ENCODE measurements around the gene HTR3A. TPM values are rescaled to one million over a fixed set of nuclear protein-coding genes. Genes with fewer than 3 reads are reported as not detected.

The HTR3A gene
- total and polyA plus RNA-seq, 2 experiments from 2014 or later = 5.8 to 8.1 TPM

DNA sequence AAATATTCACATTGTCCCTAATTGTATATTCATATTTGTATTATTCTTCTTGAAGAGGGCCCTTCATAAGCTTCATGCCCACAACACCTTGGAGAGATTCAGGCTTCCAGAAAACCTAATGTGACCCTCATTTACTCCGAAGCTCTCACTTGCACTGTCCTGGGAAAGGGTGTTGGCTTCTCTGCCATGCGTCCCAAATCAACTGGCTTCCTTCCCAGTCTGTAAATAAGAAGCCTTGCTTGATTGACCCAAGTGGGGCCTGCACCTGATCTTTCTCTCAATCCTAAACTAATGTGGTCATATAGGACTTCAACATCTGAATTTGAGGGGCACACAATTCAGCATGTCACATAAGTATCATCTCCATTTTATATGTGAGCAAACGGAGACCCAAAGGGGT, 44.1 kb downstream of the HTR3A start:
- no peaks in the 10 kb centered on the region for H4K20me1 ChIP-seq (replicated peaks; ENCODE audit: insufficient read depth)
- TF ChIP-seq, protein P1, sequence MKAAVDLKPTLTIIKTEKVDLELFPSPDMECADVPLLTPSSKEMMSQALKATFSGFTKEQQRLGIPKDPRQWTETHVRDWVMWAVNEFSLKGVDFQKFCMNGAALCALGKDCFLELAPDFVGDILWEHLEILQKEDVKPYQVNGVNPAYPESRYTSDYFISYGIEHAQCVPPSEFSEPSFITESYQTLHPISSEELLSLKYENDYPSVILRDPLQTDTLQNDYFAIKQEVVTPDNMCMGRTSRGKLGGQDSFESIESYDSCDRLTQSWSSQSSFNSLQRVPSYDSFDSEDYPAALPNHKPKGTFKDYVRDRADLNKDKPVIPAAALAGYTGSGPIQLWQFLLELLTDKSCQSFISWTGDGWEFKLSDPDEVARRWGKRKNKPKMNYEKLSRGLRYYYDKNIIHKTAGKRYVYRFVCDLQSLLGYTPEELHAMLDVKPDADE (IDR thresholded peaks at IDR 0.05) = no peak
- TF ChIP-seq ZNF114 (CRISPR knock-in tag; IDR thresholded peaks at IDR 0.05) (no peak), NANOG (IDR thresholded peaks at IDR 0.05; ENCODE audit: borderline replicate concordance) (no peak), EZH2 (IDR thresholded peaks at IDR 0.05; ENCODE audit: low read depth, unreplicated experiment) (no peak), POLR2AphosphoS5 (IDR thresholded peaks at IDR 0.05; ENCODE audit: low read depth) (no peak)
- Mint-ChIP-seq H3K4me1 (no peaks in the 10 kb centered on the region), H3K27me3 (ENCODE audit: insufficient read depth, low read depth, poor library complexity) (no peaks in the 10 kb centered on the region), H3K4me3 (no peak overlapping the region), H3K9me3 (no peaks in the 10 kb centered on the region), H3K36me3 (ENCODE audit: low read depth) (no peaks in the 10 kb centered on the region), H3K27ac (no peak overlapping the region)
- ATAC-seq (no peak), DNase-seq (ENCODE audit: low spot score) (no peak)
- no peaks in the 10 kb centered on the region for H3K79me2 ChIP-seq (replicated peaks; ENCODE audit: insufficient read depth)
- H2AFZ ChIP-seq = no peak overlapping the region
- H3K4me3 ChIP-seq = no peak overlapping the region
- H3K27ac ChIP-seq (ENCODE audit: low read depth) = no peak overlapping the region
- no peaks in the 10 kb centered on the region for H3K36me3 ChIP-seq (ENCODE audit: insufficient read depth)
- peaks cover 3% of the 10 kb centered on the region; the same call in 1 of the 2 replicates for H3K9me2 ChIP-seq (ENCODE audit: insufficient read depth)
- H3F3A ChIP-seq (replicated peaks; ENCODE audit: low read depth) = no peaks in the 10 kb centered on the region
- H3K27me3 ChIP-seq (ENCODE audit: insufficient read depth) = no peaks in the 10 kb centered on the region
- no peak overlapping the region for H3K4me2 ChIP-seq
- H3K4me1 ChIP-seq (ENCODE audit: insufficient read depth) = no peaks in the 10 kb centered on the region

DNA sequence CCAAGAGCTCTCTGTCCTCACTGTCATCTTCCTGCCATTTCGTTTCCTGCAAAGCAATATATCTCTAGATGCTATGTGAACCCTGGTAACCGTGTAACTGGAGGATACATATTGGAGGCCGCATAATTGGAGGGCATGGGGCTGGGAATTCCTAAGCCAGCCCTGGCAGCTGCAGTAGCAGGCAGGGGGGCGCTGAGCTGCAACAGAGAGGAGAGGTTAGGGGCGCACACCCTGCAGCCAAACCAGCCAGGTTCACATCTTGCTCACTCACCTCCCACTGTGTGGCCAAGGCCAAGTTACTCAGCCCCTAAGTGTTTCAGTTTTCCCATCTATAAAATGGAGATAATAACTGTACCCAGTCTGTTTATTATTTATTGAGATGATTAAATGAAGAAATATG, 44.7 kb downstream of the HTR3A start:
- H3K27me3 ChIP-seq (ENCODE audit: insufficient read depth) = no peaks in the 10 kb centered on the region
- H3K4me2 ChIP-seq = no peak overlapping the region
- no peaks in the 10 kb centered on the region for H3K4me1 ChIP-seq (ENCODE audit: insufficient read depth)
- H3K9me2 ChIP-seq (ENCODE audit: insufficient read depth) = peaks cover 3% of the 10 kb centered on the region; the same call in 1 of the 2 replicates
- H3K4me1 Mint-ChIP-seq = no peaks in the 10 kb centered on the region
- no peak overlapping the region for H3K27ac Mint-ChIP-seq
- no peaks in the 10 kb centered on the region for H3K9me3 Mint-ChIP-seq
- no peak overlapping the region for H2AFZ ChIP-seq
- no peak overlapping the region for H3K27ac ChIP-seq (ENCODE audit: low read depth)
- H3K36me3 ChIP-seq (ENCODE audit: insufficient read depth) = no peaks in the 10 kb centered on the region
- DNase-seq (ENCODE audit: low spot score) (no peak), ATAC-seq (no peak)
- no peaks in the 10 kb centered on the region for H3K79me2 ChIP-seq (replicated peaks; ENCODE audit: insufficient read depth)
- H3K4me3 Mint-ChIP-seq = no peak overlapping the region
- no peak overlapping the region for H3K4me3 ChIP-seq
- no peaks in the 10 kb centered on the region for H3K27me3 Mint-ChIP-seq (ENCODE audit: insufficient read depth, low read depth, poor library complexity)
- H3F3A ChIP-seq (replicated peaks; ENCODE audit: low read depth) = no peaks in the 10 kb centered on the region
- H4K20me1 ChIP-seq (replicated peaks; ENCODE audit: insufficient read depth) = no peaks in the 10 kb centered on the region
- no peaks in the 10 kb centered on the region for H3K36me3 Mint-ChIP-seq (ENCODE audit: low read depth)
- TF ChIP-seq, protein P2, sequence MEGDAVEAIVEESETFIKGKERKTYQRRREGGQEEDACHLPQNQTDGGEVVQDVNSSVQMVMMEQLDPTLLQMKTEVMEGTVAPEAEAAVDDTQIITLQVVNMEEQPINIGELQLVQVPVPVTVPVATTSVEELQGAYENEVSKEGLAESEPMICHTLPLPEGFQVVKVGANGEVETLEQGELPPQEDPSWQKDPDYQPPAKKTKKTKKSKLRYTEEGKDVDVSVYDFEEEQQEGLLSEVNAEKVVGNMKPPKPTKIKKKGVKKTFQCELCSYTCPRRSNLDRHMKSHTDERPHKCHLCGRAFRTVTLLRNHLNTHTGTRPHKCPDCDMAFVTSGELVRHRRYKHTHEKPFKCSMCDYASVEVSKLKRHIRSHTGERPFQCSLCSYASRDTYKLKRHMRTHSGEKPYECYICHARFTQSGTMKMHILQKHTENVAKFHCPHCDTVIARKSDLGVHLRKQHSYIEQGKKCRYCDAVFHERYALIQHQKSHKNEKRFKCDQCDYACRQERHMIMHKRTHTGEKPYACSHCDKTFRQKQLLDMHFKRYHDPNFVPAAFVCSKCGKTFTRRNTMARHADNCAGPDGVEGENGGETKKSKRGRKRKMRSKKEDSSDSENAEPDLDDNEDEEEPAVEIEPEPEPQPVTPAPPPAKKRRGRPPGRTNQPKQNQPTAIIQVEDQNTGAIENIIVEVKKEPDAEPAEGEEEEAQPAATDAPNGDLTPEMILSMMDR (conservative IDR thresholded peaks at IDR 0.05; ENCODE audit: low read depth in 2 of 2) = no peak
- TF ChIP-seq ZNF331 (CRISPR knock-in tag; IDR thresholded peaks at IDR 0.05; ENCODE audit: low read depth) (no peak), EZH2 (IDR thresholded peaks at IDR 0.05; ENCODE audit: low read depth, unreplicated experiment) (no peak), NANOG (IDR thresholded peaks at IDR 0.05; ENCODE audit: borderline replicate concordance) (no peak), EZH2phosphoT487 (IDR thresholded peaks at IDR 0.05; ENCODE audit: unreplicated experiment) (no peak), JUNB (IDR thresholded peaks at IDR 0.05; ENCODE audit: unreplicated experiment) (no peak), ZNF114 (CRISPR knock-in tag; IDR thresholded peaks at IDR 0.05) (no peak), CREB1 (CRISPR knock-in tag; IDR thresholded peaks at IDR 0.05; ENCODE audit: low read depth) (no peak), STAT1 (IDR thresholded peaks at IDR 0.05; ENCODE audit: unreplicated experiment) (no peak)
- TF ChIP-seq, protein P1 (IDR thresholded peaks at IDR 0.05) = no peak
- TF ChIP-seq, protein P3, sequence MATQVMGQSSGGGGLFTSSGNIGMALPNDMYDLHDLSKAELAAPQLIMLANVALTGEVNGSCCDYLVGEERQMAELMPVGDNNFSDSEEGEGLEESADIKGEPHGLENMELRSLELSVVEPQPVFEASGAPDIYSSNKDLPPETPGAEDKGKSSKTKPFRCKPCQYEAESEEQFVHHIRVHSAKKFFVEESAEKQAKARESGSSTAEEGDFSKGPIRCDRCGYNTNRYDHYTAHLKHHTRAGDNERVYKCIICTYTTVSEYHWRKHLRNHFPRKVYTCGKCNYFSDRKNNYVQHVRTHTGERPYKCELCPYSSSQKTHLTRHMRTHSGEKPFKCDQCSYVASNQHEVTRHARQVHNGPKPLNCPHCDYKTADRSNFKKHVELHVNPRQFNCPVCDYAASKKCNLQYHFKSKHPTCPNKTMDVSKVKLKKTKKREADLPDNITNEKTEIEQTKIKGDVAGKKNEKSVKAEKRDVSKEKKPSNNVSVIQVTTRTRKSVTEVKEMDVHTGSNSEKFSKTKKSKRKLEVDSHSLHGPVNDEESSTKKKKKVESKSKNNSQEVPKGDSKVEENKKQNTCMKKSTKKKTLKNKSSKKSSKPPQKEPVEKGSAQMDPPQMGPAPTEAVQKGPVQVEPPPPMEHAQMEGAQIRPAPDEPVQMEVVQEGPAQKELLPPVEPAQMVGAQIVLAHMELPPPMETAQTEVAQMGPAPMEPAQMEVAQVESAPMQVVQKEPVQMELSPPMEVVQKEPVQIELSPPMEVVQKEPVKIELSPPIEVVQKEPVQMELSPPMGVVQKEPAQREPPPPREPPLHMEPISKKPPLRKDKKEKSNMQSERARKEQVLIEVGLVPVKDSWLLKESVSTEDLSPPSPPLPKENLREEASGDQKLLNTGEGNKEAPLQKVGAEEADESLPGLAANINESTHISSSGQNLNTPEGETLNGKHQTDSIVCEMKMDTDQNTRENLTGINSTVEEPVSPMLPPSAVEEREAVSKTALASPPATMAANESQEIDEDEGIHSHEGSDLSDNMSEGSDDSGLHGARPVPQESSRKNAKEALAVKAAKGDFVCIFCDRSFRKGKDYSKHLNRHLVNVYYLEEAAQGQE (IDR thresholded peaks at IDR 0.05; ENCODE audit: unreplicated experiment) = no peak
